OCI-LY3 (cell line): ENCODE measurements around the gene MED13.

ENCODE experiments used
- CTCF ChIP-seq: fragments of 200-600, 300-600 bp; sonication (generic); IDR thresholded peaks from 2 replicates; pipeline ENCODE4 v1.5.1; 2014; ENCODE audit warnings: antibody characterized with exemption, low read length, low read depth
- EZH2phosphoT487 ChIP-seq: fragments of 200-600 bp; shearing (Covaris generic); IDR thresholded peaks from 2 replicates; pipeline ENCODE4 v1.6.1; 2018; ENCODE audit warnings: antibody characterized with exemption, mixed run types, low read depth

GRCh38 chr17:61903251-61903650 is 161.8 kb downstream of the MED13 start:
- TF ChIP-seq CTCF = no peak
- TF ChIP-seq EZH2phosphoT487 = no peak
